ENCODE measurements around the gene SLC39A11. TPM values are rescaled to one million over a fixed set of nuclear protein-coding genes. Genes with fewer than 3 reads are reported as not detected.
A peak's percentile ranks its signal among the peaks of the same experiment; 100 is the strongest.

Gene SLC39A11
- total RNA-seq, 2 donors from 2014 or later: 21.5 to 26.4 TPM

- ATAC-seq (replicated peaks in 1 of 2) (no peak), DNase-seq (no peak)
- no peak overlapping the region for H3K27ac Mint-ChIP-seq
- no peaks in the 10 kb centered on the region for H3K27me3 Mint-ChIP-seq (ENCODE audit: low read depth)
- H3K9me3 Mint-ChIP-seq: peaks cover 0 to 3% of the 10 kb centered on the region in 2 donors
- peaks cover 4 to 7% of the 10 kb centered on the region in 2 donors for H3K36me3 Mint-ChIP-seq (ENCODE audit: insufficient read depth in 2 of 2)
- H3K4me3 Mint-ChIP-seq: no peak overlapping the region
- peaks cover 27% of the 10 kb centered on the region for H3K4me1 Mint-ChIP-seq (ENCODE audit: low read depth)
Observed at GRCh38 chr17:72700226-72700625, 392.3 kb downstream of the SLC39A11 start.

GRCh38 chr17:72699545-72699944 lies 392.9 kb downstream of the SLC39A11 start:
- peaks cover 0 to 3% of the 10 kb centered on the region in 2 donors for H3K9me3 Mint-ChIP-seq
- H3K27ac Mint-ChIP-seq: no peak overlapping the region
- H3K36me3 Mint-ChIP-seq (ENCODE audit: insufficient read depth in 2 of 2): peaks cover 4 to 7% of the 10 kb centered on the region in 2 donors
- peak in 1 of 2 donors; percentile 5 for DNase-seq
- H3K4me1 Mint-ChIP-seq (ENCODE audit: low read depth): peaks cover 27% of the 10 kb centered on the region
- ATAC-seq (replicated peaks in 1 of 2): peak in 1 of 2 donors; percentile 80
- H3K4me3 Mint-ChIP-seq: no peak overlapping the region
- H3K27me3 Mint-ChIP-seq (ENCODE audit: low read depth): no peaks in the 10 kb centered on the region

GRCh38 chr17:72697602-72698146 lies 394.8 kb downstream of the SLC39A11 start:
- DNase-seq (no peak), ATAC-seq (replicated peaks in 1 of 2) (no peak)
- H3K4me1 Mint-ChIP-seq (ENCODE audit: low read depth): peaks cover 24% of the 10 kb centered on the region
- H3K36me3 Mint-ChIP-seq (ENCODE audit: insufficient read depth in 2 of 2): peaks cover 4 to 7% of the 10 kb centered on the region in 2 donors
- no peak overlapping the region for H3K4me3 Mint-ChIP-seq
- H3K27ac Mint-ChIP-seq: no peak overlapping the region
- no peaks in the 10 kb centered on the region for H3K27me3 Mint-ChIP-seq (ENCODE audit: low read depth)
- peaks cover 0 to 3% of the 10 kb centered on the region in 2 donors for H3K9me3 Mint-ChIP-seq

GRCh38 chr17:72696721-72697120 lies 395.8 kb downstream of the SLC39A11 start:
- H3K36me3 Mint-ChIP-seq (ENCODE audit: insufficient read depth in 2 of 2): peaks cover 2 to 6% of the 10 kb centered on the region in 2 donors
- H3K9me3 Mint-ChIP-seq: peaks cover 0 to 3% of the 10 kb centered on the region in 2 donors

GRCh38 chr17:72696156-72696555 lies 396.3 kb downstream of the SLC39A11 start:
- Mint-ChIP-seq H3K4me3 (no peak overlapping the region), H3K9me3 (peaks cover 0 to 3% of the 10 kb centered on the region in 2 donors), H3K27ac (no peak overlapping the region), H3K36me3 (ENCODE audit: insufficient read depth in 2 of 2) (peaks cover 2 to 5% of the 10 kb centered on the region in 2 donors), H3K27me3 (ENCODE audit: low read depth) (no peaks in the 10 kb centered on the region), H3K4me1 (ENCODE audit: low read depth) (peaks cover 14% of the 10 kb centered on the region)
- DNase-seq (no peak), ATAC-seq (replicated peaks in 1 of 2) (no peak)

More at GRCh38 chr17:72696721-72697120, 395.8 kb downstream of the SLC39A11 start:
- Mint-ChIP-seq H3K27me3 (ENCODE audit: low read depth) (no peaks in the 10 kb centered on the region), H3K4me3 (no peak overlapping the region), H3K4me1 (ENCODE audit: low read depth) (peaks cover 15% of the 10 kb centered on the region), H3K27ac (no peak overlapping the region)
- ATAC-seq (replicated peaks in 1 of 2): no peak
- DNase-seq: no peak

DNA sequence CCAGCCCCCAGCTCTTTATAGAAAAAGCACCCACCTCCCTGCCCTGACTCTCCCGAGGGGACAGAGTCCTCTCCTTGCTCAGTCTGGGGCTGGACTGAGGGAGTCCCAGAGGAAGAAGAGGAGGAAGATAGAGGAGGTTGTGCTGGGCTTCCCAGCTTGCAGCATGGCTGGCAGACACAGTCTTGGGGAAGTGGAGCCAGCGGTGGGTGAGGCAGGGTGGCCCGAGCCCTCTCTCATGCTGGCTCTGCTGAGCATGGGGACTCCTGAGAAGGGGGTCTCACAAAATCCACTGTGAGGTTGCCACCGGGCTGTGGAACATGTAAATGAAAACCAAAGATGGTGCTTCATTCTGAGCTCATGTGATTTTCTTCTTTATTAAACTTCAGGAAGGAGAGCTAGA lies 398.5 kb downstream of the SLC39A11 start:
- no peak overlapping the region for H3K27ac Mint-ChIP-seq
- H3K27me3 Mint-ChIP-seq (ENCODE audit: low read depth): no peaks in the 10 kb centered on the region
- no peaks in the 10 kb centered on the region for H3K36me3 Mint-ChIP-seq (ENCODE audit: insufficient read depth in 2 of 2)
- H3K4me1 Mint-ChIP-seq (ENCODE audit: low read depth): peaks cover 5% of the 10 kb centered on the region
- no peaks in the 10 kb centered on the region for H3K9me3 Mint-ChIP-seq
- H3K4me3 Mint-ChIP-seq: no peak overlapping the region
- ATAC-seq (replicated peaks in 1 of 2) (no peak), DNase-seq (no peak)

DNA sequence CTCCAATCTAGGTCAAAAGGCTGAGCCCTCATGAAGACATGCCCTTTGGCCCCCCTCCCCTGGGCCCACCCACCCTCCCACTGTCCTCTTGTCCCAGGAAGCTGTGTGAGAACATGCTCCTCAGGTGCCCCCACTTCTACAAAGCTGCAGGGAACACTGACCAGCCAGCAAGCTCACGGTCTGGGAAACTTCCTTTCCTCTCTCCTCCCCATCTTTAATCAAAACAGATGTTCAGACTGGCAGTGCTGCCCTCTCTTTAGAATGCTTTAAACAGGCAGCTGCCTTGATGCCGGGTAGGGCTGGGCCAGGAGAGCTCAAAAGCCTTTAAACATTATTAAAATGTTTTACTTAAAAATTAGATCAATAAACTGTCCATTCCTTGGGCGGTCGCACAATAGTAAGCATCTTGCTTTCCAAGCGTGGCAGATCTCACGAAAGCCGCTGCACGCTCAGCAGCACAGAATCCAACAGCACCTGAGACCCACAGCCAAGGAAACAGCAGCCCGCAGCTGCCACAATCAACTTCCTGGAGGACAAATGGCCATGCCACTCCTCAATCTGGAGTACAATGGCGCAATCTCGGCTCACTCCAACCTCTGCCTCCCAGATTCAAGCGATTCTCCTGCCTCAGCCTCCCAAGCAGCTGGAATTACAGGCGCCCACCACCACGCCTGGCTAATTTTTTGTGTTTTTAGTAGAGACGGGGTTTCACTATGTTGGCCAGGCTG lies 399.2 kb downstream of the SLC39A11 start:
- ATAC-seq (replicated peaks in 1 of 2): no peak
- H3K27me3 Mint-ChIP-seq (ENCODE audit: low read depth): no peaks in the 10 kb centered on the region

GRCh38 chr17:72692676-72693075 lies 399.8 kb downstream of the SLC39A11 start:
- DNase-seq (no peak), ATAC-seq (replicated peaks in 1 of 2) (no peak)
- Mint-ChIP-seq H3K36me3 (ENCODE audit: insufficient read depth in 2 of 2) (no peaks in the 10 kb centered on the region), H3K4me3 (no peak overlapping the region), H3K27ac (no peak overlapping the region), H3K4me1 (ENCODE audit: low read depth) (peaks cover under 1% of the 10 kb centered on the region), H3K9me3 (no peaks in the 10 kb centered on the region), H3K27me3 (ENCODE audit: low read depth) (no peaks in the 10 kb centered on the region)

More for the DNA sequence above, 399.2 kb downstream of the SLC39A11 start:
- H3K27ac Mint-ChIP-seq: no peak overlapping the region
- H3K36me3 Mint-ChIP-seq (ENCODE audit: insufficient read depth in 2 of 2): no peaks in the 10 kb centered on the region
- no peak for DNase-seq
- peaks cover 5% of the 10 kb centered on the region for H3K4me1 Mint-ChIP-seq (ENCODE audit: low read depth)
- no peak overlapping the region for H3K4me3 Mint-ChIP-seq
- no peaks in the 10 kb centered on the region for H3K9me3 Mint-ChIP-seq

DNA sequence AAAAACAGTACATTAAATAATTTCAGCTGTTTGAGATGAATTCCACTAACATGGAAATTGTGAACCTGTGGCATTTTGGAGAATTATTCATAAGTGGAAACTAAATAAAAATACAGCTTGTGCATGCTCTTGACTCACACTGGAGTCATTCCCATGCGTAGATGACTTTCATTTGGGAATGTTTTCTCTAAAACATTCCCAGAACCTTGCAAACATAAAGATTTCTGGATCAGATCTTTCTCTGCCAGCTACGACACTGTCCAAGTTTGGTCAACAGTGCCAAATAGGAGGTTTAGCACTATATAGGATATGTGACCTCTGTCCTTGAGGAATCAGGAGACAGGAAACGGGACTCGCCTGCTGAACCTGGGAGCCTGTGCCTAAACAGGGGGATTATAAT lies 400.9 kb downstream of the SLC39A11 start:
- Mint-ChIP-seq H3K4me3 (no peak overlapping the region), H3K27me3 (ENCODE audit: low read depth) (no peaks in the 10 kb centered on the region), H3K27ac (no peak overlapping the region), H3K36me3 (ENCODE audit: insufficient read depth in 2 of 2) (no peaks in the 10 kb centered on the region), H3K4me1 (ENCODE audit: low read depth) (no peaks in the 10 kb centered on the region), H3K9me3 (no peaks in the 10 kb centered on the region)
- ATAC-seq (replicated peaks in 1 of 2): no peak
- DNase-seq: no peak

DNA sequence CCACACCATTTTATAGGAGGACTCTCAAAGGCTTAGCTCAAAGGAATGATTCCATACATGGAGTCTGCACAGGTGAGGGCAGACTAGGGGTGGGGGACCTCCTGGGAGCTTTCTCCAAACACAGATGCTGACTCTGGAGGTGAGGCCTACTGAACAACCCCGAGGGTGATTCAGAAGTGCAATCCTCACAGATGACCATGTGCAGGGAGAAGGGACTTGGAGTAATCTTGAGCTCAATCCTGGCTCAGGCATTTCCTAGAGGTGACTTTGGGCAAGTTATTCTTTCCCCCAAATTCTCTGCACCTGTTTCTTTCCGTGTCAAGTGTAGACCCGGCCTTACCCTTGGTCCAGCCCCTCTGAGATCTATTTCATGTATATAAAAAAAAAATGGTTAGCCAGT lies 401.5 kb downstream of the SLC39A11 start:
- H3K4me1 Mint-ChIP-seq (ENCODE audit: low read depth): no peaks in the 10 kb centered on the region
- no peaks in the 10 kb centered on the region for H3K27me3 Mint-ChIP-seq (ENCODE audit: low read depth)
- H3K4me3 Mint-ChIP-seq: no peak overlapping the region
- H3K9me3 Mint-ChIP-seq: no peaks in the 10 kb centered on the region
- no peaks in the 10 kb centered on the region for H3K36me3 Mint-ChIP-seq (ENCODE audit: insufficient read depth in 2 of 2)
- ATAC-seq (replicated peaks in 1 of 2) (no peak), DNase-seq (no peak)
- no peak overlapping the region for H3K27ac Mint-ChIP-seq

DNA sequence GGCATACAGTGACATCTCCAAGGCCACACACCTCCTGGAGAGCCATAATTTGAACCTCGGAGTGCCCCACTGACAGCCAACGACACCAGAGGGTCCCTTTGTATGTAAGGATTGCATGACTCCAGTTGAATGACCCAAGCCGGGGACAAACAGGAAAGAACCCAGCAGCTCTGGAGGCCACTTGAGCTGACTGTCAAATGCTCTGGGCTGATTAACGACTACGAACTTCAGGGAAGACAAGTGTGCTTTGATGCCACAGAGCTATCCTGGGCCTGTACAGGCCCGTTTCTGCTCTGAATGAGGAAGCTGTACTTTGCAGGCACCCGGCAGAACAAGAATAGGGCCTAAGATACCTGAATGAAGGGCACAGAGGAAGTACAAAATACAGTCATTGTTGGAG lies 404.6 kb downstream of the SLC39A11 start:
- ATAC-seq (replicated peaks in 1 of 2) (no peak), DNase-seq (no peak)
- no peaks in the 10 kb centered on the region for H3K27me3 Mint-ChIP-seq (ENCODE audit: low read depth)
- no peak overlapping the region for H3K4me3 Mint-ChIP-seq
- no peaks in the 10 kb centered on the region for H3K36me3 Mint-ChIP-seq (ENCODE audit: insufficient read depth in 2 of 2)
- H3K4me1 Mint-ChIP-seq (ENCODE audit: low read depth): no peaks in the 10 kb centered on the region
- H3K27ac Mint-ChIP-seq: no peak overlapping the region
- no peaks in the 10 kb centered on the region for H3K9me3 Mint-ChIP-seq

GRCh38 chr17:72684405-72685020 lies 408.0 kb downstream of the SLC39A11 start:
- Mint-ChIP-seq H3K27ac (no peak overlapping the region), H3K4me1 (ENCODE audit: low read depth) (no peaks in the 10 kb centered on the region), H3K9me3 (peaks cover 0 to 2% of the 10 kb centered on the region in 2 donors), H3K36me3 (ENCODE audit: insufficient read depth in 2 of 2) (no peaks in the 10 kb centered on the region), H3K4me3 (no peak overlapping the region), H3K27me3 (ENCODE audit: low read depth) (no peaks in the 10 kb centered on the region)
- ATAC-seq (replicated peaks in 1 of 2) (no peak), DNase-seq (no peak)

GRCh38 chr17:72683506-72684404 lies 408.7 kb downstream of the SLC39A11 start:
- H3K36me3 Mint-ChIP-seq (ENCODE audit: insufficient read depth in 2 of 2): no peaks in the 10 kb centered on the region
- no peaks in the 10 kb centered on the region for H3K4me1 Mint-ChIP-seq (ENCODE audit: low read depth)
- DNase-seq (no peak), ATAC-seq (replicated peaks in 1 of 2) (no peak)
- peaks cover 2 to 3% of the 10 kb centered on the region in 2 donors for H3K9me3 Mint-ChIP-seq
- no peak overlapping the region for H3K27ac Mint-ChIP-seq
- no peak overlapping the region for H3K4me3 Mint-ChIP-seq
- no peaks in the 10 kb centered on the region for H3K27me3 Mint-ChIP-seq (ENCODE audit: low read depth)

All from activated T-cell treated with anti-CD3 and anti-CD28 coated beads, Interleukin-2, amount 50 U/mL, for 72 hours (primary cell).